Measurements from ENCODE around the gene FBN3. TPM values are rescaled to one million over a fixed set of nuclear protein-coding genes. Genes with fewer than 3 reads are reported as not detected.
"Not testable (repeated sequence)": the region's sequence is repeated elsewhere in the genome, so short reads cannot be mapped to it uniquely, and the experiment has no call there.

Gene FBN3
- total and polyA plus RNA-seq, 11 donors = 0.32 TPM; not detected in 10

- ATAC-seq = no peak
Measured at GRCh38 chr19:8161135-8161646, 11.8 kb upstream of the FBN3 start.

DNA sequence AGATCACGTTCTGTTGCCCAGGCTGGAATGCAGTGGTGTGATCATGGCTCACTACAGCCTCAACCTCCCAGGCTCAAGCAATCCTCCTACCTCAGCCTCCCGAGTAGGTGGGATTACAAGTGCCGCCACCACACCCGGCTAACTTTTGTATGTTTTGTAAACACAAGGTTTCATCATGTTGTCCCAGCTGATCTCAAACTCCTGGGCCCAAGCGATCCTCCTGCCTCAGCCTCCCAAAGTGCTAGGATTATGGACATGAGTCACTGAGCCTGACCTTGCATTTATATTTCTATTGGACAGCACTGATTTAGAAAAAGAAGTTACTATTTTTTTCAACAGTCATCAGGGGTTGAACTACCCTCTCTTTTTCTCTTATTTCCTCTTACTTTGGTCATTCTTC, 9.9 kb upstream of the FBN3 start:
- intact Hi-C loops (cut with DNase I) = loop anchor here in 8 of 10 donors (2.0 to 10.0 kb wide), 6 partner anchors 49 to 217 kb away; partner anchors contain the start of genes TIMM44 (in 6 of the 8) and CERS4 (in 1 of the 8)
- not testable (repeated sequence) for H3K27ac ChIP-seq, H3K4me3 ChIP-seq, DNase-seq, H3K9me3 ChIP-seq, H3K27me3 ChIP-seq, H3K36me3 ChIP-seq, ATAC-seq
- H3K4me1 ChIP-seq = peaks cover 0 to 11% (median 9%) of the 10 kb centered on the region in 12 donors
- 79 to 95% (median 92%) methylated on average over 5 of the region's 5 CpGs for WGBS, 4 donors

More at GRCh38 chr19:8161135-8161646, 11.8 kb upstream of the FBN3 start:
- no peak for DNase-seq
- H3K4me3 ChIP-seq = no peak overlapping the region
- H3K4me1 ChIP-seq = no peaks in the 10 kb centered on the region
- intact Hi-C loops (cut with DNase I) = no loop called here
- no peak for TF ChIP-seq POLR2A (IDR thresholded peaks at IDR 0.05)
- TF ChIP-seq, protein P1, sequence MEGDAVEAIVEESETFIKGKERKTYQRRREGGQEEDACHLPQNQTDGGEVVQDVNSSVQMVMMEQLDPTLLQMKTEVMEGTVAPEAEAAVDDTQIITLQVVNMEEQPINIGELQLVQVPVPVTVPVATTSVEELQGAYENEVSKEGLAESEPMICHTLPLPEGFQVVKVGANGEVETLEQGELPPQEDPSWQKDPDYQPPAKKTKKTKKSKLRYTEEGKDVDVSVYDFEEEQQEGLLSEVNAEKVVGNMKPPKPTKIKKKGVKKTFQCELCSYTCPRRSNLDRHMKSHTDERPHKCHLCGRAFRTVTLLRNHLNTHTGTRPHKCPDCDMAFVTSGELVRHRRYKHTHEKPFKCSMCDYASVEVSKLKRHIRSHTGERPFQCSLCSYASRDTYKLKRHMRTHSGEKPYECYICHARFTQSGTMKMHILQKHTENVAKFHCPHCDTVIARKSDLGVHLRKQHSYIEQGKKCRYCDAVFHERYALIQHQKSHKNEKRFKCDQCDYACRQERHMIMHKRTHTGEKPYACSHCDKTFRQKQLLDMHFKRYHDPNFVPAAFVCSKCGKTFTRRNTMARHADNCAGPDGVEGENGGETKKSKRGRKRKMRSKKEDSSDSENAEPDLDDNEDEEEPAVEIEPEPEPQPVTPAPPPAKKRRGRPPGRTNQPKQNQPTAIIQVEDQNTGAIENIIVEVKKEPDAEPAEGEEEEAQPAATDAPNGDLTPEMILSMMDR (IDR thresholded peaks at IDR 0.05) = no peak
- H3K36me3 ChIP-seq = no peaks in the 10 kb centered on the region
- H3K27me3 ChIP-seq = no peaks in the 10 kb centered on the region
- H3K9me3 ChIP-seq = no peaks in the 10 kb centered on the region
- no peak overlapping the region for H3K27ac ChIP-seq
- WGBS, 4 donors = 72 to 83% (median 76%) methylated on average over 12 of the region's 12 CpGs

DNA sequence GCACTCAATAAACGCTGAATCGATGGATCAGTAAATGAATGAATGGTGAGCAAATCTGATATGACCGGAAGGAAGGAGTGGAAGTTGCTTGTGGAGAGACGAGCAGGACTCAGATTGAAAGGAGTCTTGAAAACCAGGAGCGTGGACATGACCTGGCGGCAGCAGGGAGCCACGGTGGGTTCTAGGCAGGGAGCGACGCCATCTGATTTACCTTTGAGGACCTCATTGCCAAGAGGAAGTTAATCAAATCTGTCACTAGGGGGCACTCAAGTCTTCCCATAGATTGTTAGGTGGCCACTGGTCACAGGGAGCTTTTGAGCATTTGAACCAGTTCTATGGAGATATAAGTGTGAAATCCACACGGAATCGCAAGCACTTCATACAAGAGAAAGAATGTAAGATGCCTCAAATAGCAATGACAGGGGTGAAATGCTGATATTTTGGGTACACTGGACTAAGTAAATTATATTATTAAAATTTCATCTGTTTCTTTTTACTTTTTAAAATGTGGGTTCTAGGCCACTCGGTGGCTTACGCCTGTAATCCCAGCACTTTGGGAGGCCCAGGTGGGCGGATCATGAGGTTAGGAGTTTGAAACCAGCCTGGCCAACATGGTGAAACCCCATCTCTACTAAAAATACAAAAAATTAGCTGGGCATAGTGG, 9.2 kb upstream of the FBN3 start:
- DNase-seq (peak in 4 of 5 donors; percentile 42 to 61 (median 50)), ATAC-seq (peak; percentile 40 to 67 (median 60))
- Histone ChIP-seq H3K36me3 (no peaks in the 10 kb centered on the region), H3K27me3 (no peaks in the 10 kb centered on the region), H3K9me3 (no peaks in the 10 kb centered on the region), H3K4me3 (no peak overlapping the region), H3K27ac (no peak overlapping the region), H3K4me1 (peaks cover 0 to 15% (median 9%) of the 10 kb centered on the region in 12 donors)
- TF ChIP-seq, protein P1 (IDR thresholded peaks at IDR 0.05) = peak; percentile 59 to 81 (median 75)
- TF ChIP-seq POLR2A (IDR thresholded peaks at IDR 0.05) = no peak
- 40 to 43% (median 42%) methylated on average over 14 of the region's 14 CpGs for WGBS, 4 donors
- intact Hi-C loops (cut with DNase I) = loop anchor here (1.0 to 10.0 kb wide), 7 partner anchors 50 to 216 kb away; partner anchors contain the start of genes TIMM44 (in 6 of the 10) and CERS4 (in 1 of the 10)

GRCh38 chr19:8155318-8155717, 5.9 kb upstream of the FBN3 start:
- H3K4me1 ChIP-seq = peaks cover 0 to 15% (median 9%) of the 10 kb centered on the region in 12 donors
- ATAC-seq = no peak
- TF ChIP-seq, protein P1 (IDR thresholded peaks at IDR 0.05) = no peak
- TF ChIP-seq POLR2A (IDR thresholded peaks at IDR 0.05) = no peak
- no peaks in the 10 kb centered on the region for H3K9me3 ChIP-seq
- intact Hi-C loops (cut with DNase I) = loop anchor here in 7 of 10 donors (5.0 to 10.0 kb wide), 4 partner anchors 57 to 213 kb away; partner anchors contain the start of gene TIMM44 (in 6 of the 7)
- peaks cover 0 to 14% (median 1%) of the 10 kb centered on the region in 9 donors for H3K27me3 ChIP-seq
- WGBS, 4 donors = 49 to 79% (median 61%) methylated on average over 2 of the region's 2 CpGs
- peak overlapping the region in 1 of 12 donors; percentile 4 for H3K27ac ChIP-seq
- no peaks in the 10 kb centered on the region for H3K36me3 ChIP-seq
- no peak overlapping the region for H3K4me3 ChIP-seq
- DNase-seq = no peak

DNA sequence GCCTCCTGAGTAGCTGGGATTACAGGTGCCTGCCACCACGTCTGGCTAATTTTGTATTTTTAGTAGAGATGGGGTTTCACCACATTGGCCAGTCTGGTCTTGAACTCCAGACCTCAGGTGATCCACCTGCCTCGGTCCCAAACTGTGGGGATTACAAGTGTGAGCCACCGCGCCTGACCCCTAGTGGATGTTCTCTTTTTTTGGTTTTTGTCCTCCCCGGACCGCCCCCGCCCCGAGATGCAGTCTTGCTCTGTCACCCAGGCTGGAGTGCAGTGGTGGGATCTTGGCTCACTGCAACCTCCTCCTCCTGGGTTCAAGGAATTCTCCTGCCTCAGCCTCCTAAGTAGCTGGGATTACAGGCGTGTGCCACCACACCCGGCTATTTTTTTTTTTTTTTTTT, 4.6 kb upstream of the FBN3 start:
- not testable (repeated sequence) for DNase-seq, H3K27ac ChIP-seq, H3K4me3 ChIP-seq, H3K36me3 ChIP-seq, ATAC-seq, H3K9me3 ChIP-seq
- intact Hi-C loops (cut with DNase I) = loop anchor here in 4 of 10 donors (10.0 kb wide), 1 partner anchor 209 kb away; the partner anchor contains the start of gene TIMM44 (in 4 of the 4)
- Histone ChIP-seq H3K4me1 (peaks cover 0 to 21% (median 11%) of the 10 kb centered on the region in 12 donors), H3K27me3 (peaks cover 2 to 27% (median 13%) of the 10 kb centered on the region in 9 donors)
- WGBS, 4 donors = 50 to 64% (median 59%) methylated on average over 8 to 10 of the region's 10 CpGs

Measured in heart left ventricle (tissue), 16 donors.